Epithelial cell of esophagus (primary cell): ENCODE results near the gene SPSB3.
"Not testable (repeated sequence)": the region's sequence is repeated elsewhere in the genome, so short reads cannot be mapped to it uniquely, and the experiment has no call there.

ENCODE experiments used
- DNase-seq: peaks from one replicate; pipeline ENCODE4 v3.0.0; 2010; ENCODE audit warnings: low read depth
- H3K4me3 ChIP-seq: 2 replicates; pipeline ENCODE4 v1.5.1; 2011; ENCODE audit warnings: mild to moderate bottlenecking, low read length, control low read depth
- TF ChIP-seq, protein P1 (sequence below): IDR thresholded peaks from 2 replicates; pipeline ENCODE4 v1.5.1; 2011; ENCODE audit warnings: low read depth, mild to moderate bottlenecking, low read length, control low read depth, inconsistent platforms; ENCODE audit not compliant: insufficient read depth; ENCODE audit errors: missing control alignments

Gene SPSB3

GRCh38 chr16:1740781-1741490, 41.4 kb downstream of the SPSB3 start:
- TF ChIP-seq, protein P1, sequence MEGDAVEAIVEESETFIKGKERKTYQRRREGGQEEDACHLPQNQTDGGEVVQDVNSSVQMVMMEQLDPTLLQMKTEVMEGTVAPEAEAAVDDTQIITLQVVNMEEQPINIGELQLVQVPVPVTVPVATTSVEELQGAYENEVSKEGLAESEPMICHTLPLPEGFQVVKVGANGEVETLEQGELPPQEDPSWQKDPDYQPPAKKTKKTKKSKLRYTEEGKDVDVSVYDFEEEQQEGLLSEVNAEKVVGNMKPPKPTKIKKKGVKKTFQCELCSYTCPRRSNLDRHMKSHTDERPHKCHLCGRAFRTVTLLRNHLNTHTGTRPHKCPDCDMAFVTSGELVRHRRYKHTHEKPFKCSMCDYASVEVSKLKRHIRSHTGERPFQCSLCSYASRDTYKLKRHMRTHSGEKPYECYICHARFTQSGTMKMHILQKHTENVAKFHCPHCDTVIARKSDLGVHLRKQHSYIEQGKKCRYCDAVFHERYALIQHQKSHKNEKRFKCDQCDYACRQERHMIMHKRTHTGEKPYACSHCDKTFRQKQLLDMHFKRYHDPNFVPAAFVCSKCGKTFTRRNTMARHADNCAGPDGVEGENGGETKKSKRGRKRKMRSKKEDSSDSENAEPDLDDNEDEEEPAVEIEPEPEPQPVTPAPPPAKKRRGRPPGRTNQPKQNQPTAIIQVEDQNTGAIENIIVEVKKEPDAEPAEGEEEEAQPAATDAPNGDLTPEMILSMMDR, result no peak
- H3K4me3 ChIP-seq, result no peak overlapping the region
- no peak for DNase-seq

- TF ChIP-seq, protein P1, result no peak
- DNase-seq, result no peak
- no peak overlapping the region for H3K4me3 ChIP-seq
Observed at GRCh38 chr16:1740234-1740633, 42.1 kb downstream of the SPSB3 start.

- DNase-seq, result no peak
- H3K4me3 ChIP-seq, result no peak overlapping the region
Observed at GRCh38 chr16:1734816-1735215, 47.6 kb downstream of the SPSB3 start.

DNA sequence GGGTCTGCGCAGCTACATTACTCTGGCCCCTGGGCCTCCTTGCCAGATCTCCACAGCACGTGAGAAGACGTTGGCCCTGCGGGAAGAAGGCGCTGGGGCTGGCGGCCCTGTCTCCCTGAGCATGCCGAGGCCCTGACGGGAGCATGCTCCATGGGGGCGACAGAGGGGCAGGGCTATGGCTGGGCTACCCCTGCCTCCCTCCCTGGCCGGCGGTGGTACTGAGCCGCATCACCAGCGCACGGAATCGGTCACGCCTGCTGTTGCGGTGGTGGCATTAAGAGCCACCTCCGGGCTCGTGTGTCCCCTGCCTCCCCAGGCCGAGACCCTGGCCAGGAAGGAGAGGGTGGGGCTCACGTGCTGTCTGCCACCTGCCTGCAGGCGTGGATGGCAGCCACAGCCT, 48.2 kb downstream of the SPSB3 start:
- TF ChIP-seq, protein P1, result no peak
- no peak overlapping the region for H3K4me3 ChIP-seq
- DNase-seq, result no peak

More at GRCh38 chr16:1734816-1735215, 47.6 kb downstream of the SPSB3 start:
- TF ChIP-seq, protein P1, result no peak

DNA sequence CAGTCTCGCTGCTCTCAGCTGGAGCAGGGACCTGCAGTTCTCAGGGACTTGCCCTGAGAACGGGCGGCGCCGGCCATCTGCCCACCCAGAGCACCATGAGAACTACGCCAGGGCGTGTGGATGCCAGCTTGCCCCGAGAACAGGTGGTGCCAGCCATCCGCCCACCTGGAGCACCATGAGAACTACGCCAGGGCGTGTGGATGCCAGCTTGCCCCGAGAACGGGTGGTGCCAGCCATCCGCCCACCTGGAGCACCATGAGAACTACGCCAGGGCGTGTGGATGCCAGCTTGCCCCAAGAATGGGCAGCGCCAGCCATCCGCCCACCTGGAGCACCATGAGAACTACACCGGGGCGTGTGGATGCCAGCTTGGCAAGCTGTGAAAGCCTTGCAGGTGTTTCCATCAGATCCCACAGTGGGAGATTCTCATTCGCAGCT, 49.8 kb downstream of the SPSB3 start:
- not testable (repeated sequence) for H3K4me3 ChIP-seq, DNase-seq

DNA sequence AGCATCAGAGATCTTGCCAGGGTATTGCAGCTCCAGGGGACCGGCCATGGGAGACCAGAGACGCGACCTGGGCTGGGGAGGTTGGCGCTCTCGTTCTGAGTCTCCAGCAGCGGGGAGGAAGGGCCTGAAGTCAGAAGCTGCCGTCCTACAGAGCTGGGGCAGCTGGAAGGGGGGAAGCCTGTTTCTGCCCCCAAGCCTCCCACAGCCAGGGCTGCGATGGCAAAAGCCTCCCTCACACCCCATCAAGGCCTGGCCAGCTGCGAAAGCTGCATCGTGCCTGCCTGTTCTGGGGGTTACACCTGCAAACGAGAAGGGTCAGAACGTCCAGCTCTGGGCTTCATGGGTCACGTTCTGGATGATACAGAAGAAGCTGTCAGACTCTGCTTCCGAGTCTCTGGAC, 50.3 kb downstream of the SPSB3 start:
- TF ChIP-seq, protein P1, result no peak
- no peak for DNase-seq
- no peak overlapping the region for H3K4me3 ChIP-seq

DNA sequence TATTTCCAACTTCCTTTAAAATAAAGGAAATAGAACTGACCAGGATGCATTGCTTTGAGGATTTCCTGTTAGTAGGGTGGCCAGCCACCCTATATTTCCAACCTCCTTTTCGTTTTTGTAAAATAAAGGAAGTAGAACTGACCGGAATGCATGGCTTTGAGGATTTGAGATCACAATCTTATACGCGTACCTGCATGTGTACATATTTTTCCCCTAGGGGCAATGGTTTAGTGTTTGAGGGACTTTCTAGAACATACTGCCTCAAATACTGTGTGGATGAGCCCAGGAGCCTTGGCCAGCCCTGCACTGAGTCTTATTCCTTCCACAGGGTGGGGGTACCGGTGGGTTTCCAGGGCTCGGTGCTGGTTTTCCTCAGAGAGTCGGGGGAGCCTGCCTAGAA, 50.8 kb downstream of the SPSB3 start:
- DNase-seq, result no peak
- no peak overlapping the region for H3K4me3 ChIP-seq
- TF ChIP-seq, protein P1, result no peak
